Stimulated activated CD4-positive, alpha-beta T cell treated with anti-CD3 and anti-CD28 coated beads, TNF-alpha, amount 100 ng/mL, for 48 hours (primary cell): ENCODE measurements around the gene ORM1.

Experiments used
- DNase-seq, 3 donors: peaks; one replicate each; pipeline ENCODE4 v3.0.0-alpha.2; 2020; ENCODE audit warnings: low read depth in 3 of 3

Gene ORM1

DNA sequence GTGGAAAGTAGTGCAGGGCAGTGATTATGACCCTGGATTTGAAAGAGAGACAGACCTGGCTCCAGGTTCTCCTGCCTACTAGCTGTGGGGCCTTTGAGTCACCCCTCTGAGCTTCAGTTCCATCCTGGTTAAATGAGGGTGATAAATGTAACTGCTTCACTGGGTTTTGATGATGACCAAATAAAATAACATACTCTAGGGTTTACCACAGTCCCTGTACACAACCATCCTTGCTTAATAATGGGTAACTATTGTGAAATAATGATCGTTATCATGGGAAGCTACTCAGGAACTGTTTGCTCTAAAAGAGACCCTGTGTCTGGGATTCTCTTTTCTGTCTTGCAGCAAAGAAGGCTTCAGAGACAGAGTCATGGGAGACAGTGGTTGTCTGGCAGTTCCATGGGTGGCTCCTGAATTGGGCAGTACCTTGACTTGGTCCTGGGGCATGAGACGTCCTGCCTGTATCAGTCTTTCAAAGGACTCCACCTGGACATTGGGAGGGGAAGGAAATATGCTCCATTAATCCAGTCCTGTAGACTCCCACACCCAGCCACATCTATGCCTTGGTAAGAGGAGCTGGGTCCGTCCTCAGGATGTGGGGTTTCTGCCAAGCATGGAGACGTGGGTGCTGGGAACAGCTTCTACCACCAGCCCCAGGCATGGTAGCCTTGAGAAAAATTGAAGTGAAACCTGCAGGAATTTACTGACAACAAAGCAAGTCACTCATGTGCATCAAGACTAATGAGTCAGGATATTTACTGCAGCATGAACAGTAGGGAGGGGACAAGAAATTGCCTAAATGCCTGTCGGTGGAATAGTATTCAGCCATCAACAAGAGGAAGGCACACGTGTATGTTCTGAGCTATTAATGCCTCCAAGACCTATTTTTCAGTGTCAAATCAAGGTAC lies 41.5 kb downstream of the ORM1 start:
- no peak for DNase-seq

GRCh38 chr9:114365194-114365593 lies 42.3 kb downstream of the ORM1 start:
- no peak for DNase-seq

- no peak for DNase-seq
These were observed 43.6 kb downstream of the ORM1 start for GRCh38 chr9:114366334-114367128.

DNA sequence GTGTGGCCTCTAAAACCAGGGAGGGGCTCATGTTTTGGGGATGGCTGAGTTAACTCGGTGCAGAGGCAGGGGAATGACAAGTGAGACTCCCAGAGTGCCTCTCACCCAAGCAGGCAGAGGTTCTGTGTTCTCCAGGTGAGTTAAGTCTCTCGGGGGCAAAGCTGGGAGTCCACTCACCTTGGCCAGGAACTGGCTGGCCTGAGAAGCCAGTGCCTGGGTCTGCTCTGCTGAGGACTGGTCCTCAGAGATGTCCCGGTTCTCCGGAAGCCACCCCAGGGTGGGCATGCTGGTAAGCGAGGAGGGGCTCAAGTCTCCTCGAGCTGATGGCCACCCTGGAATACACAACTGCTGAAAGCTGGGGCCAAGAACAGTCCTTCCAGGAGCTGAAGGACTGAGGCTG lies 44.5 kb downstream of the ORM1 start:
- DNase-seq = no peak

DNA sequence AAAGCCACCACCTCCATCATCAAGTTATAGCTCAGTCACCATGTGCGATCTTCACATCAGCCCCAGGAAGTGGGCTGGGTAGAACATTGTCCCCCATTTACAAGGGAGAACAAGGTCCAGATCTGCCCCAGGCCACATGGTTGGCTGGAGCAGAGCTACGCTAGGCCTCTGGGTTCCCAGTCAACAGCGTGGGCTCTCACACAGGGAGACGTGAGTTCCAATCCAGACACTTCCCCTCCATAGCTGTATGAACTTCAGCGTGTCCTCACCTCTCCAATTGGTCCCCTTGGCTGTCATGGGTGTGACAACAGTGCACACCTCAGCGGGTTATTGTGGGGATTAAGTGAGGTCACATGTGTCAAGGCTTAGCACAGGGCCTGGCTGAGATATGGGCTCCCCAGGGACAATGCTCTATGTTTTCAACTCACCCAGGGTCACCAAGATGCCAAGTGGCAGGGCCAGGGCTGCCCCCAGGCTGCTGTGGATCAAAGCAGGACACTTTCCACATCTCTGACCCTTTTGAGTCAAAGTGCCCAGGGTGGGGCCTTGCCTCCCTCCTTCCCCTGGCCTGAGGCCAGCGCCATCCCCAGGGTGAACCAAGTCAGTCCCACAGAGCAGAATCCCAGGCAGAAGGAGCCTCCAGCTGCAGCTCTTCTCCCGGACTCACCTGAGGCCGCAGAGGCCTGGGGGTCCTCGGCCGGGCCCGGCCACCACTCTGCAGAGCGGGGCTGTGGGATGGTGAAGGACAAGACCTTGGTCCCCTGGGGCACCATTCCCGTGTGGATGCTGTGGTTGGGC lies 45.1 kb downstream of the ORM1 start:
- DNase-seq = no peak

- no peak for DNase-seq
These were observed 46.6 kb downstream of the ORM1 start for GRCh38 chr9:114369216-114370130.

- no peak for DNase-seq
These were observed 47.5 kb downstream of the ORM1 start for GRCh38 chr9:114370251-114370967.

DNA sequence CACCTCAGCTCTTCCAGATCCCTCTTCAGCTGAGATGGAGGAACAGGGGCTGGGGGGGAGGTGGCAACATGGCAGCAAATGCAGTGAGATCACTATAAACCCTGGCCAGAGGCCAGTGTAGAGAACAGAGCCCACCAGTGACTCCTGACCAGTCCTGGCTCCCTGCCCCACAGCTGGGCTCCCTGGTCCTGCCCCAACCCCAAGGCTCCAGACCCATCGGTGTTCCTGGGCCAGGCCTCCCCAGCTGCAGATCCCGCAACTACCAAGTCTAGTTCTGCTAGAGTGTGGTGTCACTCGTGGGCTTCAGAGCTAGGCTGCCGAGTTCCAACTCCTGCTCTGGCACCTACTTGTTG lies 48.0 kb downstream of the ORM1 start:
- DNase-seq = no peak

DNA sequence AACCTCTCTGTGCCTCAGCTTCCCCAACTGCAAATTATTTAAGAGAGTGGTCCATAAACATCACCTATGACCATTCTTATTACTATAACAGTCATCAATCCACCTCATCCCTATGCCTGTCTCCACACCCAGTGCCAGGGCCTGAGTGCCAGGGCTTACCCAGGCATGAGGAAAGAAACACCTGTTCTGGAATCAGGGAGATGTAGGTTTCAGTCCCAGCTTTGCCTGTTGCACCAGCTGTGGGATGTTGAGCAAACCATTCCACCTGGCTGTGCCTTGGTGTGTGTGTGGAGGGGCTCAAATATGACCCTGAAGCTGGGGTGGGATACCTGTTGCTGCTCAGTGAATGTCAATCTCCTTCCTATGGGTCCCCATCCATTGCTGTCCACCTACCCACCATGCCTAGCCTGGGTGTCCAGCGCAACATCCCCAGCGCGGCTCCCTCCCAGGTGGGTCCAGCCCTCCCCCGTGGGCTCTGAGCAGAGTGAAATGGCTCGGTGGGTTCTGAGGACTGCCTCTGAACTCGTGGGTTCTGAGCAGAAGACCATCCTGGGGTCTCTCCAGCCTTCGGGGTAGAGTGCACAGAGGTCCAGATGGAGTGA lies 48.5 kb downstream of the ORM1 start:
- no peak for DNase-seq

- no peak for DNase-seq
These were observed 49.3 kb downstream of the ORM1 start for GRCh38 chr9:114371973-114372917.

- DNase-seq = peak; percentile 47 to 69 (median 63)
These were observed 50.1 kb downstream of the ORM1 start for GRCh38 chr9:114372921-114373448.

GRCh38 chr9:114373960-114374730 lies 51.2 kb downstream of the ORM1 start:
- DNase-seq = no peak

- no peak for DNase-seq
These were observed 52.0 kb downstream of the ORM1 start for GRCh38 chr9:114374936-114375335.

DNA sequence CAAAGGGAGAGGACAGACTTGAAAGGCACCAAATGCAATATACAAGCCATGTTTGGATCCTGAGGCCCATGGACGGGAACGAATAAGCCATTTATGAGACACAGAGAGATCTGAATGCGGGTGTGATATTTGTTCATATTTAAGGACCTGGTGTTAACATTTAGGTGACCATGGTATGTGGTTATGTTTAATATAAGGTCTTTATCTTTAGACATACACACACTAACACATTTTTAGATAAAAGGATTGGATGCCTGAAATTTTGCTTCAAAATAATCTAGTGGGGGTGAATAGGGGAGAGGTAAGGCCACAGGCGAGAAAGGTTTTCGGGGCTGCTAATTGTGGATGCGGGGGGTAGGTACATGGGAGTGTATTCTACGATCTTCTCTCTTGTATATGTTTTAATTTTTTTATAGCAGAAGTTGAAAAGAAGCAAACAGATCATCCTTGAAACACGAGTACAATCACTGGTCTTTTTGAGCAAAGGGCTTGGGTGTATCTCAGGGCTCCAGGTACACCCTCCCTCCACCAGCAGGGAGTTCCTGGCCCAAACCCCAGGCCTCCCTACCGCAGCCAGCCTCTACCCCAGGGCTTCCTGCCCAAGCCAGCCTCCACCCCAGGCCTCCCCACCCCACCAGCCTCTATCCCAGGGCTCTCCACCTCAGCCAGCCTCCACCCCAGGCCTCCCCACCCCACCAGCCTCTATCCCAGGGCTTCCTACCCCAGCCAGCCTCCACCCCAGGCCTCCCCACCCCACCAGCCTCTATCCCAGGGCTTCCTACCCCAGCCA lies 52.7 kb downstream of the ORM1 start:
- no peak for DNase-seq
